ENCODE data around the gene OR8B8.
"Not testable (repeated sequence)": the region's sequence is repeated elsewhere in the genome, so short reads cannot be mapped to it uniquely, and the experiment has no call there.

The OR8B8 gene

GRCh38 chr11:124441081-124441480 lies 4.4 kb downstream of the OR8B8 start:
- DNase-seq: no peak

GRCh38 chr11:124440608-124441007 lies 4.9 kb downstream of the OR8B8 start:
- no peak for DNase-seq

GRCh38 chr11:124434699-124435098 lies 10.8 kb downstream of the OR8B8 start:
- no peak for DNase-seq

GRCh38 chr11:124429599-124429998 lies 15.9 kb downstream of the OR8B8 start:
- no peak for DNase-seq

- no peak for DNase-seq
Observed at GRCh38 chr11:124424384-124424921, 21.0 kb downstream of the OR8B8 start, which contains the start of gene OR8B4. Gene OR8B4 (minus strand): TSS chr11:124424871. CDS start chr11:124424871, 0 bp downstream.

GRCh38 chr11:124421043-124421442 lies 24.5 kb downstream of the OR8B8 start:
- no peak for DNase-seq

- DNase-seq: peak; percentile 38
Observed at GRCh38 chr11:124415356-124415923, 30.1 kb downstream of the OR8B8 start.

- DNase-seq: no peak
Observed at GRCh38 chr11:124409906-124410305, 35.6 kb downstream of the OR8B8 start.

GRCh38 chr11:124405581-124405980 lies 39.9 kb downstream of the OR8B8 start:
- DNase-seq: no peak

GRCh38 chr11:124403186-124403585 lies 42.3 kb downstream of the OR8B8 start:
- not testable (repeated sequence) for DNase-seq

GRCh38 chr11:124402326-124402922 lies 43.1 kb downstream of the OR8B8 start:
- peak; percentile 39 for DNase-seq

- no peak for DNase-seq
Observed at GRCh38 chr11:124398924-124399323, 46.6 kb downstream of the OR8B8 start, which contains the start of gene OR8B3. Gene OR8B3 (minus strand): TSS chr11:124399024. CDS start chr11:124397351, 1,673 bp downstream.

- not testable (repeated sequence) for DNase-seq
Observed at GRCh38 chr11:124396847-124397246, 48.6 kb downstream of the OR8B8 start.

GRCh38 chr11:124394408-124394807 lies 51.1 kb downstream of the OR8B8 start:
- DNase-seq: no peak

Measured in RPMI8226 (cell line).